GM12878 (cell line): Measurements from ENCODE around the gene B4GALNT2. TPM values are rescaled to one million over a fixed set of nuclear protein-coding genes. Genes with fewer than 3 reads are reported as not detected.

Experiments used
- ATAC-seq: fragments of 200-7000 bp; cut with Tn5 transposase; 3 replicates; pipeline ENCODE4 v1.9.1; 2020; ENCODE audit warnings: mild to moderate bottlenecking, moderate library complexity
- BruUV-seq: library from RNA; stranded (reverse); fragments of 400-500 nt; replicated peaks from 2 replicates; lab custom pipeline; 2021; lab: Mats Ljungman, UMichigan
- CTCF ChIA-PET: fragments of 300-600 bp; sonication (Branson Sonifier 250); formaldehyde crosslinking; extraction: SDS; loops from one replicate; lab custom pipeline; 2021; ENCODE audit warnings: inconsistent platforms; lab: Yijun Ruan, JAX
- POLR2A ChIA-PET: fragments of 350-600 bp; formaldehyde crosslinking; extraction: SDS; loops from one replicate; lab custom pipeline; 2021; ENCODE audit warnings: inconsistent platforms; lab: Charles Lee
- RAD21 ChIA-PET: fragments of 300-600 bp; sonication (Branson Sonifier 250); formaldehyde crosslinking; loops from one replicate; lab custom pipeline; 2023; ENCODE audit warnings: antibody characterized with exemption; ENCODE audit not compliant: unreplicated experiment; lab: Charles Lee
- SMC1A ChIA-PET: fragments of 300-600 bp; sonication (Branson Sonifier 250); formaldehyde crosslinking; loops from one replicate; lab custom pipeline; 2023; ENCODE audit not compliant: unreplicated experiment, uncharacterized antibody; lab: Charles Lee
- DNase-seq: peaks from one replicate; pipeline ENCODE4 v3.0.0-alpha.2; 2011; ENCODE audit warnings: low read depth, low spot score
- FAIRE-seq: peaks from 3 replicates; lab custom pipeline; 2011; peaks lifted over from hg19 to GRCh38; lab: Jason Lieb, UNC
- H2AFZ ChIP-seq: 2 replicates; pipeline ENCODE4 v1.6.0; 2011; ENCODE audit warnings: low read depth, low read length, control low read depth; ENCODE audit not compliant: control insufficient read depth
- H3K27ac ChIP-seq: 2 replicates; pipeline ENCODE4 v1.5.1; 2011; ENCODE audit warnings: control low read depth; ENCODE audit not compliant: control insufficient read depth, insufficient read depth
- H3K27me3 ChIP-seq, 2 experiments: replicated peaks in 1 of 2; 2 replicates each; pipeline versions ENCODE4 v1.6.0 to v1.6.1; 2011; ENCODE audit warnings: low read length in 1 of 2; ENCODE audit not compliant: control insufficient read depth in 2 of 2, insufficient read depth in 2 of 2
- H3K36me3 ChIP-seq, 2 experiments: 2 replicates each; pipeline ENCODE4 v1.5.1; 2011; ENCODE audit warnings: low read length in 1 of 2; ENCODE audit not compliant: control insufficient read depth in 2 of 2, insufficient read depth in 2 of 2
- H3K4me1 ChIP-seq: 2 replicates; pipeline ENCODE4 v1.6.1; 2011; ENCODE audit warnings: mild to moderate bottlenecking, low read length, moderate library complexity, mixed read lengths; ENCODE audit not compliant: control insufficient read depth, insufficient read depth
- H3K4me2 ChIP-seq: 2 replicates; pipeline ENCODE4 v1.6.0; 2011; ENCODE audit warnings: control low read depth; ENCODE audit not compliant: control insufficient read depth, insufficient read depth
- H3K4me3 ChIP-seq: fragments of 200-600 bp; sonication (generic); 2 replicates; pipeline ENCODE4 v1.5.1; 2016
- H3K79me2 ChIP-seq: 2 replicates; pipeline ENCODE4 v1.6.0; 2011; ENCODE audit warnings: low read length; ENCODE audit not compliant: control insufficient read depth, insufficient read depth
- H3K9ac ChIP-seq: 2 replicates; pipeline ENCODE4 v1.8.0; 2011; ENCODE audit warnings: low read length, control low read depth, mixed read lengths; ENCODE audit not compliant: control insufficient read depth, insufficient read depth
- H3K9me3 ChIP-seq: replicated peaks from 3 replicates; pipeline ENCODE4 v1.5.1; 2011; ENCODE audit warnings: mild to moderate bottlenecking, low read length; ENCODE audit not compliant: control insufficient read depth, insufficient read depth
- H4K20me1 ChIP-seq: 2 replicates; pipeline ENCODE4 v1.6.0; 2011; ENCODE audit not compliant: control insufficient read depth, insufficient read depth
- BRCA1 ChIP-seq: IDR thresholded peaks from 2 replicates; pipeline ENCODE4 v1.6.1; 2011; ENCODE audit warnings: low read depth, low read length, improper control_type of control experiment
- CREB1 ChIP-seq: IDR thresholded peaks from 2 replicates; pipeline ENCODE4 v1.6.1; 2012; ENCODE audit warnings: low read depth, mild to moderate bottlenecking, inconsistent platforms
- EZH2 ChIP-seq: IDR thresholded peaks from 2 replicates; pipeline ENCODE4 v1.6.1; 2012; ENCODE audit warnings: low read depth, mild to moderate bottlenecking, control low read depth, inconsistent platforms, low read length, borderline replicate concordance; ENCODE audit not compliant: control insufficient read depth
- FOXK2 ChIP-seq: fragments of 450-650 bp; IDR thresholded peaks from 2 replicates; pipeline ENCODE4 v1.6.1; 2017; ENCODE audit warnings: mild to moderate bottlenecking, moderate library complexity
- HDAC2 ChIP-seq: fragments of 200-600 bp; sonication (generic); IDR thresholded peaks from 2 replicates; pipeline ENCODE4 v1.6.1; 2017
- MTA2 ChIP-seq: fragments of 450-650 bp; IDR thresholded peaks from 2 replicates; pipeline ENCODE4 v1.6.1; 2016; ENCODE audit warnings: low read depth, mild to moderate bottlenecking, moderate library complexity
- NFYB ChIP-seq: IDR thresholded peaks from 2 replicates; pipeline ENCODE4 v1.6.1; 2011; ENCODE audit warnings: low read depth, mild to moderate bottlenecking, low read length, improper control_type of control experiment, moderate library complexity; ENCODE audit not compliant: insufficient read depth
- NRF1 ChIP-seq: conservative IDR thresholded peaks from 2 replicates; pipeline ENCODE4 v1.6.1; 2011; ENCODE audit warnings: mild to moderate bottlenecking, low read depth, low read length, improper control_type of control experiment
- PAX8 ChIP-seq: fragments of 450-650 bp; IDR thresholded peaks from 2 replicates; pipeline ENCODE4 v1.6.1; 2017; ENCODE audit warnings: mild to moderate bottlenecking, moderate library complexity
- SMC3 ChIP-seq: IDR thresholded peaks from 2 replicates; pipeline ENCODE4 v1.6.1; 2011; ENCODE audit warnings: low read length, improper control_type of control experiment, borderline replicate concordance
- SPI1 ChIP-seq: IDR thresholded peaks from 2 replicates; pipeline ENCODE4 v1.6.1; 2011; ENCODE audit warnings: low read depth, mild to moderate bottlenecking, low read length, moderate library complexity, borderline replicate concordance; ENCODE audit not compliant: insufficient read depth
- SUPT20H ChIP-seq: IDR thresholded peaks from 2 replicates; pipeline ENCODE4 v1.6.1; 2011; ENCODE audit warnings: low read depth, mild to moderate bottlenecking, low read length, moderate library complexity, borderline replicate concordance; ENCODE audit not compliant: control insufficient read depth
- TCF7 ChIP-seq: IDR thresholded peaks from 2 replicates; pipeline ENCODE4 v1.6.1; 2014; ENCODE audit warnings: antibody characterized with exemption, borderline replicate concordance
- ZBED1 ChIP-seq: IDR thresholded peaks from 2 replicates; pipeline ENCODE4 v1.6.1; 2016; ENCODE audit warnings: borderline replicate concordance
- ZNF207 ChIP-seq: fragments of 450-650 bp; IDR thresholded peaks from 2 replicates; pipeline ENCODE4 v1.6.1; 2014; ENCODE audit warnings: antibody characterized with exemption, mild to moderate bottlenecking, borderline replicate concordance
- WGBS: methylation state at CpG from one replicate; pipeline ENCODE4 v1.1.6; 2016; ENCODE audit warnings: low lambda C conversion rate; ENCODE audit not compliant: insufficient replicate concordance, insufficient coverage; ENCODE audit errors: missing lambda C conversion rate; 5-methylcytosine and 5-hydroxymethylcytosine counted together
- in situ Hi-C: fragments of 300-500 bp; cut with MboI; formaldehyde crosslinking; loops from 9 replicates; pipeline ENCODE4 v1.14.3; 2018; ENCODE audit warnings: mixed read lengths
- intact Hi-C: fragments of 100-400 bp; cut with micrococcal nuclease; formaldehyde crosslinking; loops from one replicate; pipeline ENCODE4 v1.14.2; 2022; ENCODE audit not compliant: unreplicated experiment
- polyA plus RNA-seq, 11 experiments: library from polyadenylated mRNA; depleted of rRNA in 4 of 11; unstranded in 6 of 11; stranded (reverse) in 5 of 11; fragments of >200 nt; fragmentation: Nextera tagmentation in 4 of 11; fragmentation: Illumina TruSeq in 1 of 11; extraction: Ambion mirVana in 4 of 11; extraction: Trizol in 1 of 11; gene quantifications; 1 replicate in 1 of 11; 2 replicates in 10 of 11; pipeline versions ENCODE4 v1.2.1 to v1.2.3, GENCODE V29; 2011 to 2016; ENCODE audit warnings: inconsistent platforms in 2 of 11, missing spikeins in 2 of 11, low read depth in 1 of 11
- total RNA-seq, 4 experiments: library from RNA; depleted of rRNA in 3 of 4; stranded (reverse); fragments of >200 nt in 3 of 4; fragmentation: Illumina TruSeq in 1 of 4; extraction: Trizol in 1 of 4; gene quantifications; 2 replicates each; pipeline versions ENCODE4 v1.2.1 to v1.2.3, GENCODE V29; 2013 to 2021
- TF ChIP-seq, protein P1 (sequence below): fragments of 450-650 bp; IDR thresholded peaks from 2 replicates; pipeline ENCODE4 v1.6.1; 2017; ENCODE audit warnings: mild to moderate bottlenecking
- TF ChIP-seq, protein P2 (sequence below): IDR thresholded peaks from 2 replicates; pipeline ENCODE4 v1.6.1; 2012; ENCODE audit warnings: low read depth, low read length, improper control_type of control experiment
- TF ChIP-seq, protein P3 (sequence below): IDR thresholded peaks from 2 replicates; pipeline ENCODE4 v1.6.1; 2011; ENCODE audit warnings: borderline replicate concordance, low read depth, mild to moderate bottlenecking, moderate library complexity, mixed read lengths, low read length; ENCODE audit not compliant: insufficient read depth; ENCODE audit errors: extremely low read length
- TF ChIP-seq, protein P4 (sequence below): fragments of 450-650 bp; IDR thresholded peaks from 2 replicates; pipeline ENCODE4 v1.6.1; 2017; ENCODE audit warnings: borderline replicate concordance

The B4GALNT2 gene
- total and polyA plus RNA-seq, 10 of the 15 experiments (the other 5 are each of a cell fraction or from before 2014, with no cell fraction given) = not detected

DNA sequence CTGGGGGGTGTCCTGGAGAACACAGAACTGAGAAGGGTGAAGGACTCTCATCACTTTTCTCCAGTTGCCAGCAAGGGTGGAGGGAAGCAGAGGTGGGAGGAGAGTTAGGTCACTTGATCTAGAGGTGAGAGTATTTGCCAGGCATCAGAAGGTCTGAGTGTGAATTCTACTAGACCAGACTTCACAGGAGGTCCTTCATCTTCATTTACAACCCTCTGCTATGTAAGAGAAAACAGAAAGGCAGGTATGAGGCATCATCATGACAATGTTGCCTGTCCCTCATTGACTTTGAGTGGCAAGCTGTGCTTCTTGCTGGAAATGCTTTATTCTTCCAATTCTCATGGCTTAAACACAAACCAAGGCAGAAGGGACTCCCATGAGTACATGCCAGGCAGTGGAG, 45.9 kb upstream of the B4GALNT2 start (continued):
- TF ChIP-seq, protein P1, sequence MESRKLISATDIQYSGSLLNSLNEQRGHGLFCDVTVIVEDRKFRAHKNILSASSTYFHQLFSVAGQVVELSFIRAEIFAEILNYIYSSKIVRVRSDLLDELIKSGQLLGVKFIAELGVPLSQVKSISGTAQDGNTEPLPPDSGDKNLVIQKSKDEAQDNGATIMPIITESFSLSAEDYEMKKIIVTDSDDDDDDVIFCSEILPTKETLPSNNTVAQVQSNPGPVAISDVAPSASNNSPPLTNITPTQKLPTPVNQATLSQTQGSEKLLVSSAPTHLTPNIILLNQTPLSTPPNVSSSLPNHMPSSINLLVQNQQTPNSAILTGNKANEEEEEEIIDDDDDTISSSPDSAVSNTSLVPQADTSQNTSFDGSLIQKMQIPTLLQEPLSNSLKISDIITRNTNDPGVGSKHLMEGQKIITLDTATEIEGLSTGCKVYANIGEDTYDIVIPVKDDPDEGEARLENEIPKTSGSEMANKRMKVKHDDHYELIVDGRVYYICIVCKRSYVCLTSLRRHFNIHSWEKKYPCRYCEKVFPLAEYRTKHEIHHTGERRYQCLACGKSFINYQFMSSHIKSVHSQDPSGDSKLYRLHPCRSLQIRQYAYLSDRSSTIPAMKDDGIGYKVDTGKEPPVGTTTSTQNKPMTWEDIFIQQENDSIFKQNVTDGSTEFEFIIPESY = no peak
- TF ChIP-seq, protein P2, sequence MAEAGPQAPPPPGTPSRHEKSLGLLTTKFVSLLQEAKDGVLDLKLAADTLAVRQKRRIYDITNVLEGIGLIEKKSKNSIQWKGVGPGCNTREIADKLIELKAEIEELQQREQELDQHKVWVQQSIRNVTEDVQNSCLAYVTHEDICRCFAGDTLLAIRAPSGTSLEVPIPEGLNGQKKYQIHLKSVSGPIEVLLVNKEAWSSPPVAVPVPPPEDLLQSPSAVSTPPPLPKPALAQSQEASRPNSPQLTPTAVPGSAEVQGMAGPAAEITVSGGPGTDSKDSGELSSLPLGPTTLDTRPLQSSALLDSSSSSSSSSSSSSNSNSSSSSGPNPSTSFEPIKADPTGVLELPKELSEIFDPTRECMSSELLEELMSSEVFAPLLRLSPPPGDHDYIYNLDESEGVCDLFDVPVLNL = no peak

DNA sequence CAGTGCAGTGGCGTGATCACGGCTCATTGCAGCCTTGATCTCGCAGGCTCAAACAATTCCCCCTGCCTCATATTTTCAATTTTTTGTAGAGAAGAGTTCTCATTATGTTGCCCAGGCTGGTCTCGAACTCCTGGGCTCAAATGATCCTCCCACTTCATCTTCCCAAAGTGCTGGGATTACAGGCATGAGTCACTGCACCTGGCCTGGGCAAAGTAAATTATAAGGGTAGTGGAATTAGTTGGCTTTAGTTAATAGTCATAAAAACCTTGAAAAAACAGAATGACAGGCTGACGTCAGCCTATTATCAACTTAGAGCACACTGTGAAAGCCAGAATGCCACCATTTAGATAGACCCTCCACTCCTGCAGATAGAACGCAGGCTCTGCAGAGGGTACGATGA, 43.5 kb upstream of the B4GALNT2 start:
- SMC1A ChIA-PET = no interaction called here
- in situ Hi-C loops = no loop called here

More for the DNA sequence above, 43.5 kb upstream of the B4GALNT2 start:
- Histone ChIP-seq H3K9ac (no peak overlapping the region), H3K9me3 (no peaks in the 10 kb centered on the region; the same call in 2 of the 3 replicates), H3K27ac (no peak overlapping the region), H2AFZ (no peak overlapping the region), H3K4me1 (no peaks in the 10 kb centered on the region), H3K79me2 (no peaks in the 10 kb centered on the region), H3K27me3 (no peaks in the 10 kb centered on the region; a peak in 1 of 4 replicates), H3K36me3 (no peaks in the 10 kb centered on the region), H4K20me1 (no peaks in the 10 kb centered on the region), H3K4me3 (no peak overlapping the region), H3K4me2 (no peak overlapping the region)
- ChIA-PET CTCF (no interaction called here), POLR2A (interaction anchor here (0.6 kb wide), 1 partner anchor 1746 kb away, joined by 3 read pairs; no protein-coding TSS in a partner anchor), RAD21 (no interaction called here)
- no peak for DNase-seq
- no TSS peak for BruUV-seq
- TF ChIP-seq, protein P3, sequence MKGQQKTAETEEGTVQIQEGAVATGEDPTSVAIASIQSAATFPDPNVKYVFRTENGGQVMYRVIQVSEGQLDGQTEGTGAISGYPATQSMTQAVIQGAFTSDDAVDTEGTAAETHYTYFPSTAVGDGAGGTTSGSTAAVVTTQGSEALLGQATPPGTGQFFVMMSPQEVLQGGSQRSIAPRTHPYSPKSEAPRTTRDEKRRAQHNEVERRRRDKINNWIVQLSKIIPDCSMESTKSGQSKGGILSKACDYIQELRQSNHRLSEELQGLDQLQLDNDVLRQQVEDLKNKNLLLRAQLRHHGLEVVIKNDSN = no peak
- TF ChIP-seq EZH2 (no peak), PAX8 (no peak), FOXK2 (no peak), BRCA1 (no peak), SUPT20H (no peak), SPI1 (no peak), HDAC2 (no peak), NRF1 (no peak), ZBED1 (no peak), NFYB (no peak), ZNF207 (no peak), TCF7 (no peak), CREB1 (no peak), MTA2 (no peak), SMC3 (no peak)
- TF ChIP-seq, protein P4, sequence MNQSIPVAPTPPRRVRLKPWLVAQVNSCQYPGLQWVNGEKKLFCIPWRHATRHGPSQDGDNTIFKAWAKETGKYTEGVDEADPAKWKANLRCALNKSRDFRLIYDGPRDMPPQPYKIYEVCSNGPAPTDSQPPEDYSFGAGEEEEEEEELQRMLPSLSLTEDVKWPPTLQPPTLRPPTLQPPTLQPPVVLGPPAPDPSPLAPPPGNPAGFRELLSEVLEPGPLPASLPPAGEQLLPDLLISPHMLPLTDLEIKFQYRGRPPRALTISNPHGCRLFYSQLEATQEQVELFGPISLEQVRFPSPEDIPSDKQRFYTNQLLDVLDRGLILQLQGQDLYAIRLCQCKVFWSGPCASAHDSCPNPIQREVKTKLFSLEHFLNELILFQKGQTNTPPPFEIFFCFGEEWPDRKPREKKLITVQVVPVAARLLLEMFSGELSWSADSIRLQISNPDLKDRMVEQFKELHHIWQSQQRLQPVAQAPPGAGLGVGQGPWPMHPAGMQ = no peak
- ATAC-seq = no peak
- WGBS = 56% methylated on average over 7 of the region's 7 CpGs
- no peak for FAIRE-seq
- intact Hi-C loops = no loop called here
